ENCODE measurements around the gene KLHL29.

DNA sequence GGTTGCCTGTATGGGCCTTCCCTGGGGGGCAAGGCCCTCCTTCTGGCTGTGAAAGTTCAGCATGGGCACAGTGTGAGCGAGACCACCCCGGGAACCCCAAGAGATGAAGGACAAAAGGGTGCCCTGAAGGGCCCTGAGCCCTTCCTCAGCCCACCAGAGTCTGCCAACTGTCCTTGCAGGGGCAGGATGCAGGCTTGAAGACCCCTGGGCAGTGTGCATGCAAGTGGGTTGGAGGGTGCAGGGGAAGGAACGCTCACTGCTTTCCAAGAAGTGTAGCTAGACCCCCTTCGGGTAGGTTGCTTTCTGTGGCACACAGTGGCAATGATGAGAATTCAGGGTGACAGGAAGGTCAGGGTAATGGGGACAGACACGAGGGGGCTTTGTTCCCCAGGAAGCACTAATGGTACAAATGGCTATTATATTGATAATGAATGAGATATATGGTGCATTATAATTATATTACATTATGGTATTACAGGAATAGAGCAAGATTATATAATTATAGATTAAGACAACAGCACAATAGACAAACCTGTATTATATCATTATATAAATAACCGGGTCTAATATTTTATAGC is 313.2 kb downstream of the KLHL29 start:
- TF ChIP-seq, protein P1, sequence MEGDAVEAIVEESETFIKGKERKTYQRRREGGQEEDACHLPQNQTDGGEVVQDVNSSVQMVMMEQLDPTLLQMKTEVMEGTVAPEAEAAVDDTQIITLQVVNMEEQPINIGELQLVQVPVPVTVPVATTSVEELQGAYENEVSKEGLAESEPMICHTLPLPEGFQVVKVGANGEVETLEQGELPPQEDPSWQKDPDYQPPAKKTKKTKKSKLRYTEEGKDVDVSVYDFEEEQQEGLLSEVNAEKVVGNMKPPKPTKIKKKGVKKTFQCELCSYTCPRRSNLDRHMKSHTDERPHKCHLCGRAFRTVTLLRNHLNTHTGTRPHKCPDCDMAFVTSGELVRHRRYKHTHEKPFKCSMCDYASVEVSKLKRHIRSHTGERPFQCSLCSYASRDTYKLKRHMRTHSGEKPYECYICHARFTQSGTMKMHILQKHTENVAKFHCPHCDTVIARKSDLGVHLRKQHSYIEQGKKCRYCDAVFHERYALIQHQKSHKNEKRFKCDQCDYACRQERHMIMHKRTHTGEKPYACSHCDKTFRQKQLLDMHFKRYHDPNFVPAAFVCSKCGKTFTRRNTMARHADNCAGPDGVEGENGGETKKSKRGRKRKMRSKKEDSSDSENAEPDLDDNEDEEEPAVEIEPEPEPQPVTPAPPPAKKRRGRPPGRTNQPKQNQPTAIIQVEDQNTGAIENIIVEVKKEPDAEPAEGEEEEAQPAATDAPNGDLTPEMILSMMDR (IDR thresholded peaks at IDR 0.05): no peak
- no peak for TF ChIP-seq EZH2 (IDR thresholded peaks at IDR 0.05; ENCODE audit: borderline replicate concordance, insufficient read depth, low read depth, low read length, poor library complexity, severe bottlenecking)

Measured in B cell (primary cell).